COLO829 (cell line): ENCODE results near the gene PRCC.
"Not testable (repeated sequence)": the region's sequence is repeated elsewhere in the genome, so short reads cannot be mapped to it uniquely, and the experiment has no call there.

ENCODE experiments used
- DNase-seq: peaks from one replicate; pipeline ENCODE4 v3.0.0; 2012; ENCODE audit warnings: low spot score

Gene PRCC

DNA sequence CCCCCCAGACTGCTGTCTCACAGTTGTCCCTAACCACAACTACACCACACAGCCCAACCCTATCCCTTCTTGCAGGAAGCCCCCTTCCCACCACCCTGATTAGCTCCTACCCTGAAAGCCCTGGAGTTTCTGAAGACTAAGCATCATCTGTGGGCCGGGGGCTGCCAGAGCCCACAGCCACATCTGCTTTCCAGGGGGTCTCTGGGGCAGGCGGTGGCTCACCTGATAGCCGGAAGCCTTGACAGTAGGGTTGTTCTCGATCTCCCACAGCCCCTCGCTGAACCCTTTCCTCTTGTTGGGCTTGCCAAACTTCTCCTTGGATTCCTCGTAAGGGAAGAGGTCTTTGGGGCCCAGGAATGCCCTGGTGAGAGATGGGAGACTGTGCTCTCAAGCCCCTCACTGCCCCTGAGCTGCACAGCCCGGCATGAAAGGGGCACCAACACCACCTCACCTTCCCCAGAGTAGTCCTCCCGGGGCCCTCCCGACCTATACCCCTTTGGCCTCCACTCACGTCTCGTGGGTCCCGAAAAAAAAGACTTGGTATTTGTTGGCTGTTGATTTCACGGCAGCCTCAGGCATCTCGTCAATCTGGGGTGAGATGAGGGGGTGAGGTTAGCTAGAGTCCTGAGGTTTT, 22.4 kb upstream of the PRCC start:
- DNase-seq: no peak

- no peak for DNase-seq
Observed at GRCh38 chr1:156745881-156746280, 21.5 kb upstream of the PRCC start.

DNA sequence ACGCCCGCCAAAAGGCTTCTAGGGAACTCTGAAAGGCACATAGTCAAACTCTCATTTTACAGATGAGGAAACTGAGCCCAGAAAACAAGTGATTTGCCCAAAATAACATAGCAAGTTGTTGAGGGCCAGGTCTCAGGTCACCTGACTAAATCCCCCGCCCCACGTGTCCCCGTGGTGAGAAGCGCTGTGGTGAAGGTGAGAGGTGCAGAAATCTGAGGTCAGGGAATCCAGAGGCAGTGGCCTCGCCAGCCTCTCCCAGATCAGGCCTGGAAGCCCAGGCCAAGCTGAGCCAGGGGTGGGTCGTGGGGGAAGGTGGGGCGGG, 21.0 kb upstream of the PRCC start:
- DNase-seq: no peak

GRCh38 chr1:156746728-156747631, 20.4 kb upstream of the PRCC start:
- DNase-seq: peak; percentile 95

DNA sequence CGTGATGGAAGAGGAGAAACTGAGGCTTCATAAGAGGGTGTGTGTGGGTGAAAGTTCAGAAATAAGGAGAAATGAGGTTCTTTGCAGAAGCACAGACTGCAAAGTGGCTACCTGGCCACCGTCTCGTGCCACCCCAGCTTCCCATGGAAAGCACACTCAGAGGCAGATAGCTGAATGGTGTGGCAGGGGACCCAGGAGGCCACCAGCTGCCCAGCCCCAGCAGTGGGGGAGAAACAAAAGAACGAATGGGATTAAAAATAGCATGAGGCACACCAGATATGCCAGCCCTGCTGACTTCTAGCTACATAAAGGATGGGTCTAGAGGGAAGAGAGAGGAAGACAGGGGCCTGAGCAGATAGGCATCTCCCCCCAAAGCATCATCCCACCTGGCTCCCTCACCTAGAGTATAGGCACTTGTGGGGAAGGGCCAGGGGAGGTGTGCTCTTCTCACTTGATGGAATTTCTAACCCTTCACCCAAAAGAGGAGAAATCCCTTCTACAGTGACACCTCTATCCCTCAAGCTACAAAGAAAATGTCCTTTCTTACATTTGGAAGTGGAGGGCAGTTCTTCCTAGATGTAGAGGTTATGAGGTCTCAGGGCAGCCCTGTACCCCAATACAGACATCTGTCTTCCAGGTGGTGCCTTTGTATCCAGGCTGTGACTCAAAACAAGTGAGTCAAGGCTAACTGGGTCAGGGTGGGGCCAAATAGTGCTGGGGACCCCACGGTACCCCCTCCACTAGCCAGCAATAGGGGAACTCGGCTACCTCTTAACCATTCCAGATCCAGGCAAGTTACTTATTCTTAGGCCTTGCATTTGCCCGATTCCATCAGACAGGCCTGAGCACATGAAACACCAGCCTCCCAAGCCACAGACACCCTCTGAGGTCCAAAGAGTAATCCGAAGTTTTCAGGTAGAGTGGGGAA, 19.3 kb upstream of the PRCC start:
- DNase-seq: no peak

DNA sequence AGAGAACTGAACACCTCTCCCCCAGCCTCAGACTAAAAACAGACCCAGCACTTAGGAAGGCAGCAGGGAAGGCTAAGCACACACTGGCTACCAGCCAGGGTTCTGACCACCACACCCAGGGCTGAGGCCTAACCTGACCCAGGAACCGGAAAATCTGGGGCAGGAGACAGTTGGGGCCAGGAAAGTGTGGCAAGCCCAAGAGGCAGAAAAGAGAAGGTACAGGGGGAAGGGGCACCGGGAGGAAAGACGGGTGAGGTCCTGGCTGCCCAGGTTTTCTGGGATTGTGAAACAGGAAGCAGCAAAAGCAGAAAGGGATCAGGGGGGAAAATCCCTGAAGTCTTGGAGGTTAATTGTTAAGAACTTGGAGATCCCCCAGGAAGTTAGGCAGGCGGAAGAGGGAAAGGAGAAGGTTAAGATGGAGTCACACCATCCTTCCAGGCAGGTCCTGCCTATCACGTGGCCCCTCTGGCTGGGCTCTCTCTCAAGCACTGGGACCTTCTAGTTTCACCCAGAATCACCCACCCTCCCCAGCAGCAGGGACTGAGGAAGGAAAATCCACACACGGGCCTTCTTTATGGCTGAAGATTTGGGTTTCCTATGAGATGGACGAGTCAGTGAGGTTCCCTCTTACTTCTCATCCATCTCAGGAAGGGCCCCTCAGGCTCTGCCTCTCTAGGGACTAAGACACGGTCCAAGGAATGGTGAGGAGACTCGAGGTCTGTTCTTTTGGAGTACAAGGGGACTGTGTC, 18.5 kb upstream of the PRCC start:
- DNase-seq: no peak

DNA sequence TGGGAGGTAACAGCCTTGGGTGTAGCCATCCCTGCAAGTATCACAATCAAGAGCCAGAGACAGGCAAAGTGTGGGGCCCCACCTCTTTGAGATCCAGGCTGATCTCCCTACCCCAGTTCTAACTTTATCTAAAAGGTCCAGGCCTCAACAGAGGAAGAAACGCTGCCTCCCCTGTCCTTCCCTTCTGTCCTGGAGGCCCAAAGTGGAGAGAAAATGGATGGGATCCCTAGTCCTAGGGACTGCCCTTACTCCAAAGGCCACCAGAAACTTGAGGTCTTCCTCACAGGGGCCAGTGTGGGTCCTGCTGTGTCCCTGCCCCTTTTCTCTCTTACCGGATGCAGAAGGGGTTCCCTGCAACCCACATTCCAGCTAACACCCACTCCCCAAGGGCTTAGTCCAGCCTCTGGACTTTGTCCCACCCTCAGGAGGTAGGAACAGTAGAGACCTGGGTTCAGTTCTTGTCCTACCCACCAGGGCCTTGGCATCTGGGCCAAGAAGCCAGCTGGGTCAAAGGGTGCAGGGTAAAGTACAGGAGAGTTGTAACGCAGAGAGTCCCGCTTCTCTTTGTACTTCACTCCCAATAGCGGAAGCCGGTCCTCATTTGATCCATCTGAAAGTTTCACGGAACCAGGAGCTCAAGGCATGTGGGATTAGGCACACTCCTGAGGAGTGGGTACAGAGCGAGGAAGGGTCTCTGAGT, 17.8 kb upstream of the PRCC start:
- DNase-seq: no peak

DNA sequence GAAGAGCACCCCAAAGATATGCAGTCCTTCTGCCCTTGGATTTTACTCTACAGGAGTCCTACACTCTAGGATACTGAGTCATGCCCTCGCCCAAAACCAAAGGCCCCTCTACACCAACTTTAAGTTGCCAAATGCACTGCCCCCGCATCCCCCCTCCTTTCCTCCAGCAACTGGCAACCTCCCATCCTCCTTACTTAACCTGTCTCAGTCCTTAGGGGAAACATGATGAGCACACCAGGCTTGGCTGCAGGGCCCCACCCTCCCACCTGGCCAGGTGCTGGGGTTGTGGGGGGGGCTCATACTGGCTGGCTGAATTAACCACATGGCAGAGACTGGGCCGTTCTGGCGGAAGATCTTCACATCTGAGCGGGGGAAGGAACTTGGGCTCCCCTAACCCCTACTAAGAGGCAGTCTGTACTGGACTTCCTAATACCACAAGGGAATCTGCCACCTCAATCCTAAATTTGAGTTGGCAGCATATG, 17.1 kb upstream of the PRCC start:
- DNase-seq: no peak

- no peak for DNase-seq
Observed at GRCh38 chr1:156750711-156751450, 16.5 kb upstream of the PRCC start.

GRCh38 chr1:156751451-156751756, 15.9 kb upstream of the PRCC start, which contains the start of gene HDGF:
HDGF (minus strand) TSS chr1:156751675; CDS start chr1:156751429, 246 bp downstream.
- DNase-seq: no peak

DNA sequence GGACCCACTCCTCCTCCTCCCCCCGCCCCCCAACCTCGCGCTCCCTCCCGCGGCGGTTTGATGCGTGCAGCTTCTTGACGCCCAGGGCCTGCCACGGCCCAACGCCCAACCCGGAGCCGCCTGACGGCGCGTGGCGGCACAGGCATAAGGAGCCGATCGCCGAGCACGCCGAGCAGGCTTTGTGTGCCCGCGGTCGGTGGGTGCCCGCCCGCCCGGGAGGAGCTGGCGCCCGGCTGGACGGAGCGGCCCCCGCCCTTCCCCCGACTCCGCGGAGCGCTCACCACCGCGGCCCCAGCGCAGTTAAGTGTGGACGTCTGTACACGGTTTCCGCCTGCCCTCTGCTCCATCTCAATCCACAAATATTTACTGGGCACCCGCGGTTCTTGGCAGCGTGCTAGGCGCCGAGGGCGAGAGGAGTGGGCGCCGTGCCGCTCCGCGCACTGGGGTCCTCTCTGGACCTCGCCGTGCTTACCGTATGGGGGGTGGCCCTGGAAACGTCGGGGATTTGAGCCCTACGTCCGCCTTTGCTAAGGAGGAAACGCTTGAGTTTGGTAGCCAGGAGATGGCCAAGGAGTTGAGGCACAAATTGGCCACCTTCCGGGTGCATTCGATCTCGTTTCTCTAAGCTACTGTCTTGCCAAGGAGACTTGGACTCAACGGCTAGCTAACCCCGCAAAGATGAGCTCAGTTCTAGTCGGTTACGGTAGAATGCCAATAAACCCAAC, 15.4 kb upstream of the PRCC start:
- peak; percentile 91 for DNase-seq

DNA sequence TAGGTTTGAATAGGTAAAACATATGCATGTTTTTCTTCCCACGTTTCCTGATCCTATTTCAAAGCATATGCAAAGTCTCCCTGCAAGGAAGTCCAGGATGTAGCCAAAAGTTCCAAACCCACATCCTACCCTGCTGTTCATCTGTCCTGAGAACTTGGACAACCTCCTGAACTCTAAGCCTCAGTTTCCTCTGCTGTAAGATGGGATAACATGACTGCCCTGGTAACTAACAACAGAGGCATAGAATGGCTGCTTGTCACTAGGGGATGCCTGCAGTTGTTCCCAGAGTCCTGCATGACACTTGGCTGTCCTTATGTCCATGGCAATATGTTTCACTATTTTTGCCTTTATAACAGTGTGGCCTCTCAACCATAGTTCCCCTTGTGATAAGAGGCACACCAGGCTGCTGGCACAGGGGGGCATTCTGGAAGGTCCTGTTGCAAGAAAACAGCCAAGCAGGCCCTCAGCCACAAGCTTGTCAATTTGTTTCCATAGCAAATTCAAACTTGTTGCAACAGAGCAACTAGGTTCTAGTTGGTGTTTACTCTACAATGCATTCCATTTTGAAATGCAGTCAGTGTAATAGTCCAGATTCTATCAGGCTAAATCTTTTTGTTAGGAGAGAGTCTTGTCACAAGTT, 14.4 kb upstream of the PRCC start:
- no peak for DNase-seq

- no peak for DNase-seq
Observed at GRCh38 chr1:156754219-156754618, 13.1 kb upstream of the PRCC start.

- DNase-seq: no peak
Observed at GRCh38 chr1:156755527-156755950, 11.8 kb upstream of the PRCC start.

- no peak for DNase-seq
Observed at GRCh38 chr1:156756355-156756754, 11.0 kb upstream of the PRCC start.

- not testable (repeated sequence) for DNase-seq
Observed at GRCh38 chr1:156757572-156758253, 9.6 kb upstream of the PRCC start.

- DNase-seq: no peak
Observed at GRCh38 chr1:156760092-156760795, 7.1 kb upstream of the PRCC start.

DNA sequence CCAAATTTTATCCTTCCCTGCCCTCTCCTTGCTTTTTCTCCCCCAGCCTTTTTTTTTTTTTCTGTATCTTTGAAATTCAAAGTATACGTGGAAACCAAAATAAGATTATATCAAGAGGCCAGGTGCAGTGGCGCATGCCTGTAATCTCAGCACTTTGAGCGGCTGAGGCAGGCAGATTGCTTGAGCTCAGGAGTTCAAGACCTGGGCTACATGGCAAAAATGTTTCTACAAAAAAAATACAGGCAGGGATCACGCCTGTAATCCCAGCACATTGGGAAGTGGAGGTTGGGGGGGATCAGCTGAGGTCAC, 6.6 kb upstream of the PRCC start:
- no peak for DNase-seq
